Epithelial cell of esophagus (primary cell): ENCODE data around the gene THAP9.

ENCODE experiments used
- DNase-seq: peaks from one replicate; pipeline ENCODE4 v3.0.0; 2010; ENCODE audit warnings: low read depth
- H3K4me3 ChIP-seq: 2 replicates; pipeline ENCODE4 v1.5.1; 2011; ENCODE audit warnings: mild to moderate bottlenecking, low read length, control low read depth
- CTCF ChIP-seq: IDR thresholded peaks from 2 replicates; pipeline ENCODE4 v1.5.1; 2011; ENCODE audit warnings: low read depth, mild to moderate bottlenecking, low read length, control low read depth, inconsistent platforms; ENCODE audit not compliant: insufficient read depth; ENCODE audit errors: missing control alignments

Gene THAP9

GRCh38 chr4:82890528-82890900 lies 10.0 kb upstream of the THAP9 start:
- no peak for DNase-seq
- H3K4me3 ChIP-seq = peak overlapping the region; percentile 66

DNA sequence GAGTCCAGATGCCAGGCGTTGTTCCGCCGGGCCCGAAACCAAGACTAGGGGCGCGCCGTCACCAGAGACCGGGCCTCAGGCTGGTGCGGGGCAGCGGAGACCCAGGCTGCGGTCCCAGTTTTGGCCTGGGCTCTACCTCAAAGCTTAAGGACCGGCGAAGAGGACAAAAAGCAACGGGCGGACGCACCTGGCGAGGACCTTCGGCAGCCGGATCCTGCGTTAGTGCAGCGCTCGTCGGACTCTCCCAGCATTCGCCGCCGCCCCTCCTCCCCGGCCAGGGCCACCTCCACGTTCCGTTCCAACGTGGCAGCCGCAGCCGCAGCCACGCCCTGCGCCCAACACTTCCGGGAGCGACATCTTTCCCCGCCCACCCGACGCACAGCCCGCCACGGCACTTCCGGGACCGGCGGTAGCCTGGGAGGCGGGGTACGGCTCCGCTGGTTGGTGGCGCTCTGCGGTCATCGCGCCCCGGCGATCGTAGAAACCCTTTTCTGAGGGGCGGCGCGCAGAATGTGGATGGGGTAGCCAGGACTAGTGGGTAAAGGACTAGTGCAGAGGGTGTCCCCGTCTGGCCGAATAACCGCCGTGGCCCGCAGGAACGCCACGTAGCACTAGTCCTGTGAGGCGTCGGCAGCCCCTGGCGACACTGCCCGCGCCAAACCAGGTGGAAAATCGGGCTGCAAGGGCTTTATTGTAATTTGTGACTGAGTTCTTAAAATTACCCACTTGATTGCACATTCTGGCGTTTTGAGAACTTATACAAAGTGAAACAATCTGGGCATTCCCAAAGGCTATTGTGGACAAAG lies 9.4 kb upstream of the THAP9 start, which contains the start of gene SEC31A:
Gene SEC31A, minus strand, starts transcription at position 253 of the 806 bp plus-strand sequence. CDS start 9,217 bp downstream, outside the sequence.
- no peak for TF ChIP-seq CTCF
- peak; percentile 97 for DNase-seq
- peak within 1 kb of the TSS; percentile 66 for H3K4me3 ChIP-seq

More at GRCh38 chr4:82890528-82890900, 10.0 kb upstream of the THAP9 start:
- no peak for TF ChIP-seq CTCF

- TF ChIP-seq CTCF = no peak
- peak; percentile 9 for DNase-seq
- H3K4me3 ChIP-seq = peak overlapping the region; percentile 66
These were observed 8.6 kb upstream of the THAP9 start for GRCh38 chr4:82891707-82892466.

DNA sequence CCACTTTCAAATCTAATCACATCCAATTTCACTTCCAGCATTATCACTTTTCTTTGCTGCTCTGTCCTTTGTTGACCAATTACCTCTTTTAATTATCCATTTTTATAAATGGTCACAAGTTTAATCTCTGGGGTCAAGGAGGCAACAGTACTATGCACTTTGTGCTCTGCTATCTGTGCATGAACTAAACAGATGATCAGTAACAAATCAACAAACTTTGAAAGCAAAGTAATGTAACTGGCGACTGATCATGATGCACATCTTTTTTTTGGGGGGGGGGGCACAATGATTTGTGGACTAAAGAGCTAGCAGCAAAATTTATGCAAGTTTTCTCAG lies 8.1 kb upstream of the THAP9 start:
- no peak for DNase-seq
- H3K4me3 ChIP-seq = no peak overlapping the region
- TF ChIP-seq CTCF = no peak

DNA sequence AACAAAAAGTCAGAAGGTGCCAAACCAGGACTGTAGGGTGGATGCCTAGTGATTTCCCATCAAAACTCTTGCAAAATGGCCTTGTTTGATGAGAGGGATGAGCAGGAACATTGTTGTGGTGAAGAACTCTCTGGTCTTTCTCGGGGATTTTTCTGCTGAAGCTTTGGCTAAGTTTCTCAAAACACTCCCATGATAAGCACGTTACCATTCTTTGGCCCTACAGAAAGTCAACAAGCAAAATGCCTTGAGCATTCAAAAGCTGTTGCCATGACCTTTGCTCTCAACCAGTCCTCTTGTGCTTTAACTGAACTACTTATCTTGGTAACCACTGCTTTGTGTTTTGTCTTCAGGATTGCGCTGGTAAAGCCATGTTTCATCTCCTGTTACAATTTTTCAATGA lies 6.6 kb upstream of the THAP9 start:
- no peak for DNase-seq
- no peak overlapping the region for H3K4me3 ChIP-seq
- TF ChIP-seq CTCF = no peak

GRCh38 chr4:82896755-82897154 lies 3.8 kb upstream of the THAP9 start:
- no peak for DNase-seq
- TF ChIP-seq CTCF = no peak
- no peak overlapping the region for H3K4me3 ChIP-seq
